ENCODE measurements around the gene MRPS11. TPM values are rescaled to one million over a fixed set of nuclear protein-coding genes. Genes with fewer than 3 reads are reported as not detected.
A peak's percentile ranks its signal among the peaks of the same experiment; 100 is the strongest.

Gene MRPS11
- total and polyA plus RNA-seq, 10 of the 15 experiments (the other 5 are each of a cell fraction or from before 2014, with no cell fraction given): 37.1 to 148 (median 68.7) TPM

DNA sequence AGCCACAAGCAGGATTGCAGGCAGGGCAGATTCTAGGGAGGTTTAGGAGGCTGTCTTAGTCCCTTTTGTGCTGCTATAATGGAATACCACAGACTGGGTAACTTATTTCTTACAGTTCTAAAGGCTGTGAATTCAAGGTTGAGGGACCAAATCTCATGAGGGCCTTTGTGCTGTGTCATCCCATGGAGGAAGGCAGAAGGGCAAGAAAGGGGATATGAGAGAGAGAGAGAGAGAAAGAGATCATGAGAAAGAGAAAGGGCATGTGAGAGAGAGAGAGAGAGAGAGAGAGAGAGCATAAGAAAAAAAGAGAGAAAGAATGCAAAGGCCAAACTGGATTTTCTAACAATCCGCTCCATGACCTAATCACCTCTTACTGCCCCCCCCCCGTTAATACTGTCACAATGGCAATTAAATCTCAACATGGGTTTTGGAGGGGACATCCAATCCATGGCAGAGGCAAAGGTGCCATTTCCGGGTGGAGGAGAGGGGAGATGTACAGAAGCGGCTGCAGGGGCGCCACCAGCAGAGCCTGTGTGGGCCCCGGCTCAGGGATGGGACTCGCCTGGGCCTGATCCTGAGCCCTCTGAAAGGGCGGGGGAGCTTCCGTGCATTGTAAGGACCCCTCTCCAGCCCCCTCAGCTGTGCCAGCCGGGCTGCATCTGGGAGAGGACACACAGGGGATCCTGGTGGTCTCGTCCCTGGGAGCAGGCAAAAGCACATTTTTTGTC, 20.5 kb downstream of the MRPS11 start:
- H3K4me3 ChIP-seq: no peak overlapping the region
- TF ChIP-seq ZNF207 (IDR thresholded peaks at IDR 0.05; ENCODE audit: borderline replicate concordance) (no peak), RFX5 (IDR thresholded peaks at IDR 0.05; ENCODE audit: low read depth, low read length) (no peak)
- no peaks in the 10 kb centered on the region for H3K27me3 ChIP-seq (replicated peaks in 1 of 2; ENCODE audit: control insufficient read depth in 2 of 2, insufficient read depth in 2 of 2, low read length in 1 of 2)
- no peaks in the 10 kb centered on the region for H3K4me1 ChIP-seq (ENCODE audit: control insufficient read depth, insufficient read depth, low read length)
- RAD21 ChIA-PET (ENCODE audit: unreplicated experiment): no interaction called here
- POLR2A ChIA-PET: no interaction called here
- CTCF ChIA-PET: interaction anchor here (1.7 kb wide), 1 partner anchor 128 kb away, joined by 4 read pairs; no protein-coding TSS in a partner anchor
- H3K79me2 ChIP-seq (ENCODE audit: control insufficient read depth, insufficient read depth, low read length): no peaks in the 10 kb centered on the region
- H3K27ac ChIP-seq (ENCODE audit: control insufficient read depth, insufficient read depth): no peak overlapping the region
- SMC1A ChIA-PET (ENCODE audit: uncharacterized antibody, unreplicated experiment): no interaction called here
- no TSS peak for BruUV-seq (replicated peaks)
- no peaks in the 10 kb centered on the region for H4K20me1 ChIP-seq (ENCODE audit: control insufficient read depth, insufficient read depth)
- intact Hi-C loops (cut with micrococcal nuclease; ENCODE audit: unreplicated experiment) (no loop called here), in situ Hi-C loops (cut with MboI) (no loop called here)
- DNase-seq (ENCODE audit: low read depth, low spot score) (no peak), ATAC-seq (no peak), FAIRE-seq (no peak)
- H3K36me3 ChIP-seq (ENCODE audit: control insufficient read depth in 2 of 2, insufficient read depth in 2 of 2, low read length in 1 of 2): no peaks in the 10 kb centered on the region
- H2AFZ ChIP-seq (ENCODE audit: control insufficient read depth, low read depth, low read length): no peak overlapping the region
- no peak overlapping the region for H3K4me2 ChIP-seq (ENCODE audit: control insufficient read depth, insufficient read depth)
- no peak overlapping the region for H3K9ac ChIP-seq (ENCODE audit: control insufficient read depth, insufficient read depth, low read length)
- 82% methylated on average over 10 of the region's 11 CpGs for WGBS (ENCODE audit: insufficient coverage, insufficient replicate concordance, low lambda C conversion rate, missing lambda C conversion rate)
- no peaks in the 10 kb centered on the region for H3K9me3 ChIP-seq (replicated peaks; ENCODE audit: control insufficient read depth, insufficient read depth, low read length)

DNA sequence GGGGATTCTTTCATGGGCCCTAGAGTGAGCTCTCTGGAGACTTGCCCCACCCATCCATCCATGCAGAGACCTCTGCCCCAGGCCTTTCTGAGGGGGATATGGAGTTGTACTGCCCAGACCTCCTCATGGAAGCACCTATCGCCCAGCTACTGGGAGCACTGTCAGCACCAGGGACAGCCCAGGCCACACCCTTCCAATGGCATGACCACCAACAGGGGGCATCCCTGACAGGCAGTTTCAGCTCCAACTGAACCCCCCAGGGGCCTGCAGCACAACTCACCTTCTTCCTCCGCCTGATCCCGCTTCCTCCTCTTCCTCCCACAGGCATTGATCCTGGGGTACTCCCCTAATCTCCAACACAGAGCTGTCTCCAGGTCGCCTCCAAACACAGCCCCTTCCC, 21.8 kb downstream of the MRPS11 start:
- FAIRE-seq (no peak), ATAC-seq (peak; percentile 50; the same call in 2 of the 3 replicates), DNase-seq (ENCODE audit: low read depth, low spot score) (no peak)
- SMC1A ChIA-PET (ENCODE audit: uncharacterized antibody, unreplicated experiment): interaction anchor here (0.8 kb wide), 1 partner anchor 11 kb away, joined by 3 read pairs; no protein-coding TSS in a partner anchor
- Histone ChIP-seq H3K4me2 (ENCODE audit: control insufficient read depth, insufficient read depth) (no peak overlapping the region), H3K4me1 (ENCODE audit: control insufficient read depth, insufficient read depth, low read length) (no peaks in the 10 kb centered on the region), H4K20me1 (ENCODE audit: control insufficient read depth, insufficient read depth) (no peaks in the 10 kb centered on the region), H3K4me3 (no peak overlapping the region), H3K9me3 (replicated peaks; ENCODE audit: control insufficient read depth, insufficient read depth, low read length) (no peaks in the 10 kb centered on the region), H3K79me2 (ENCODE audit: control insufficient read depth, insufficient read depth, low read length) (no peaks in the 10 kb centered on the region), H3K27me3 (replicated peaks in 1 of 2; ENCODE audit: control insufficient read depth in 2 of 2, insufficient read depth in 2 of 2, low read length in 1 of 2) (no peaks in the 10 kb centered on the region), H3K9ac (ENCODE audit: control insufficient read depth, insufficient read depth, low read length) (no peak overlapping the region), H2AFZ (ENCODE audit: control insufficient read depth, low read depth, low read length) (no peak overlapping the region), H3K27ac (ENCODE audit: control insufficient read depth, insufficient read depth) (no peak overlapping the region), H3K36me3 (ENCODE audit: control insufficient read depth in 2 of 2, insufficient read depth in 2 of 2, low read length in 1 of 2) (no peaks in the 10 kb centered on the region)
- BruUV-seq (replicated peaks): no TSS peak
- POLR2A ChIA-PET: no interaction called here
- intact Hi-C loops (cut with micrococcal nuclease; ENCODE audit: unreplicated experiment) (no loop called here), in situ Hi-C loops (cut with MboI) (no loop called here)
- WGBS (ENCODE audit: insufficient coverage, insufficient replicate concordance, low lambda C conversion rate, missing lambda C conversion rate): 56% methylated on average over 4 of the region's 4 CpGs
- RAD21 ChIA-PET (ENCODE audit: unreplicated experiment): no interaction called here
- CTCF ChIA-PET: interaction anchor here (1.3 to 1.7 kb wide), 2 partner anchors 18 to 126 kb away, joined by 4 to 5 read pairs; no protein-coding TSS in a partner anchor
- TF ChIP-seq CHD2 (IDR thresholded peaks at IDR 0.05; ENCODE audit: borderline replicate concordance, low read depth, low read length) (no peak), MYB (IDR thresholded peaks at IDR 0.05; ENCODE audit: borderline replicate concordance, low read depth, low read length) (no peak), IKZF1 (conservative IDR thresholded peaks at IDR 0.05) (no peak), YY1 (IDR thresholded peaks at IDR 0.05; ENCODE audit: low read depth, low read length) (no peak), HCFC1 (IDR thresholded peaks at IDR 0.05; ENCODE audit: low read length) (no peak)
- TF ChIP-seq, protein P1, sequence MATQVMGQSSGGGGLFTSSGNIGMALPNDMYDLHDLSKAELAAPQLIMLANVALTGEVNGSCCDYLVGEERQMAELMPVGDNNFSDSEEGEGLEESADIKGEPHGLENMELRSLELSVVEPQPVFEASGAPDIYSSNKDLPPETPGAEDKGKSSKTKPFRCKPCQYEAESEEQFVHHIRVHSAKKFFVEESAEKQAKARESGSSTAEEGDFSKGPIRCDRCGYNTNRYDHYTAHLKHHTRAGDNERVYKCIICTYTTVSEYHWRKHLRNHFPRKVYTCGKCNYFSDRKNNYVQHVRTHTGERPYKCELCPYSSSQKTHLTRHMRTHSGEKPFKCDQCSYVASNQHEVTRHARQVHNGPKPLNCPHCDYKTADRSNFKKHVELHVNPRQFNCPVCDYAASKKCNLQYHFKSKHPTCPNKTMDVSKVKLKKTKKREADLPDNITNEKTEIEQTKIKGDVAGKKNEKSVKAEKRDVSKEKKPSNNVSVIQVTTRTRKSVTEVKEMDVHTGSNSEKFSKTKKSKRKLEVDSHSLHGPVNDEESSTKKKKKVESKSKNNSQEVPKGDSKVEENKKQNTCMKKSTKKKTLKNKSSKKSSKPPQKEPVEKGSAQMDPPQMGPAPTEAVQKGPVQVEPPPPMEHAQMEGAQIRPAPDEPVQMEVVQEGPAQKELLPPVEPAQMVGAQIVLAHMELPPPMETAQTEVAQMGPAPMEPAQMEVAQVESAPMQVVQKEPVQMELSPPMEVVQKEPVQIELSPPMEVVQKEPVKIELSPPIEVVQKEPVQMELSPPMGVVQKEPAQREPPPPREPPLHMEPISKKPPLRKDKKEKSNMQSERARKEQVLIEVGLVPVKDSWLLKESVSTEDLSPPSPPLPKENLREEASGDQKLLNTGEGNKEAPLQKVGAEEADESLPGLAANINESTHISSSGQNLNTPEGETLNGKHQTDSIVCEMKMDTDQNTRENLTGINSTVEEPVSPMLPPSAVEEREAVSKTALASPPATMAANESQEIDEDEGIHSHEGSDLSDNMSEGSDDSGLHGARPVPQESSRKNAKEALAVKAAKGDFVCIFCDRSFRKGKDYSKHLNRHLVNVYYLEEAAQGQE (IDR thresholded peaks at IDR 0.05; ENCODE audit: low read depth, low read length): peak; percentile 53; the same call in 1 of the 2 replicates
